Endothelial cell (in vitro differentiated cells): ENCODE measurements around the gene TMEM51. TPM values are rescaled to one million over a fixed set of nuclear protein-coding genes. Genes with fewer than 3 reads are reported as not detected.
A peak's percentile ranks its signal among the peaks of the same experiment; 100 is the strongest.

Experiments used
- DNase-seq: peaks from one replicate; pipeline ENCODE4 v3.0.0; 2021; ENCODE audit warnings: low spot score
- H3K27ac Mint-ChIP-seq: one replicate; pipeline ENCODE4 v1.8.0; 2021; ENCODE audit warnings: mixed read lengths, inconsistent platforms; ENCODE audit not compliant: unreplicated experiment
- H3K27me3 Mint-ChIP-seq: one replicate; pipeline ENCODE4 v1.8.0; 2021; ENCODE audit warnings: mild to moderate bottlenecking, moderate library complexity, mixed read lengths, inconsistent platforms; ENCODE audit not compliant: unreplicated experiment
- H3K36me3 Mint-ChIP-seq: one replicate; pipeline ENCODE4 v1.8.0; 2021; ENCODE audit warnings: mild to moderate bottlenecking, low read depth, mixed read lengths, inconsistent platforms; ENCODE audit not compliant: unreplicated experiment
- H3K4me1 Mint-ChIP-seq: one replicate; pipeline ENCODE4 v1.8.0; 2021; ENCODE audit warnings: mild to moderate bottlenecking, mixed read lengths, inconsistent platforms; ENCODE audit not compliant: unreplicated experiment
- H3K4me3 Mint-ChIP-seq: one replicate; pipeline ENCODE4 v1.8.0; 2021; ENCODE audit warnings: mild to moderate bottlenecking, mixed read lengths, inconsistent platforms; ENCODE audit not compliant: unreplicated experiment
- H3K9me3 Mint-ChIP-seq: one replicate; pipeline ENCODE4 v1.8.0; 2021; ENCODE audit warnings: mixed read lengths, inconsistent platforms; ENCODE audit not compliant: unreplicated experiment
- total RNA-seq: library from RNA; stranded (reverse); fragmentation: NEBNext Ultra II Directional; extraction: Animal tissue kit (Norgen Biotek cat#: 25700); gene quantifications from one replicate; pipeline ENCODE4 v1.2.1, GENCODE V29; 2021; ENCODE audit not compliant: unreplicated experiment
- TF ChIP-seq, protein P1 (sequence below): fragments of 200-600 bp; sonication (generic); IDR thresholded peaks from one replicate; pipeline ENCODE4 v1.5.0; 2021; ENCODE audit warnings: antibody characterized with exemption; ENCODE audit not compliant: unreplicated experiment

Gene TMEM51
- total RNA-seq, 1 donor from 2014 or later: 23.5 TPM

GRCh38 chr1:15224259-15224869 is 70.8 kb downstream of the TMEM51 start:
- TF ChIP-seq, protein P1, sequence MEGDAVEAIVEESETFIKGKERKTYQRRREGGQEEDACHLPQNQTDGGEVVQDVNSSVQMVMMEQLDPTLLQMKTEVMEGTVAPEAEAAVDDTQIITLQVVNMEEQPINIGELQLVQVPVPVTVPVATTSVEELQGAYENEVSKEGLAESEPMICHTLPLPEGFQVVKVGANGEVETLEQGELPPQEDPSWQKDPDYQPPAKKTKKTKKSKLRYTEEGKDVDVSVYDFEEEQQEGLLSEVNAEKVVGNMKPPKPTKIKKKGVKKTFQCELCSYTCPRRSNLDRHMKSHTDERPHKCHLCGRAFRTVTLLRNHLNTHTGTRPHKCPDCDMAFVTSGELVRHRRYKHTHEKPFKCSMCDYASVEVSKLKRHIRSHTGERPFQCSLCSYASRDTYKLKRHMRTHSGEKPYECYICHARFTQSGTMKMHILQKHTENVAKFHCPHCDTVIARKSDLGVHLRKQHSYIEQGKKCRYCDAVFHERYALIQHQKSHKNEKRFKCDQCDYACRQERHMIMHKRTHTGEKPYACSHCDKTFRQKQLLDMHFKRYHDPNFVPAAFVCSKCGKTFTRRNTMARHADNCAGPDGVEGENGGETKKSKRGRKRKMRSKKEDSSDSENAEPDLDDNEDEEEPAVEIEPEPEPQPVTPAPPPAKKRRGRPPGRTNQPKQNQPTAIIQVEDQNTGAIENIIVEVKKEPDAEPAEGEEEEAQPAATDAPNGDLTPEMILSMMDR: no peak
- peaks cover 6% of the 10 kb centered on the region for H3K27me3 Mint-ChIP-seq
- peaks cover 23% of the 10 kb centered on the region for H3K36me3 Mint-ChIP-seq
- peak overlapping the region; percentile 42 for H3K27ac Mint-ChIP-seq
- H3K9me3 Mint-ChIP-seq: no peaks in the 10 kb centered on the region
- H3K4me1 Mint-ChIP-seq: peaks cover 21% of the 10 kb centered on the region
- H3K4me3 Mint-ChIP-seq: no peak overlapping the region
- DNase-seq: no peak

- Mint-ChIP-seq H3K9me3 (no peaks in the 10 kb centered on the region), H3K4me3 (no peak overlapping the region)
Measured at GRCh38 chr1:15224974-15225373, 71.4 kb downstream of the TMEM51 start.

DNA sequence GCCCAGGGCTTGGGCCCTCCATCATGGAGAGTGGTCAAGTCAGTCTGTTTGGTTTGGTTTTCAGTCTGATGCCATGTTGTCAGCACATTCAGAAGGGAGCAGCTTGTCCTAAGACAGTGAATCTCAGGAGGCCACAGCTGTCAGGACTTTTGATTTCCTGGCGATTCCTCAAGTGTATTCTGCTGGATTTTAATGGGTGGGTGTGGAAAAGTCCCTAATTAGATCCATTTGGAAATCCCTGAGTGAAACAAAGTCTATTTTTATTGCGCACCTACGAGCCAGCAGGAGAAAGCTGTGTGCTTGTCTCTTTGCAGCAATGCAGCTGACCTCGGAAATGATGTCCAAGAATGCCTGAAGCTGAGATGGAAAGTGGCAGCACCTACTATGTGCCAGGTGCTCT is 71.9 kb downstream of the TMEM51 start:
- H3K27ac Mint-ChIP-seq: no peak overlapping the region
- H3K36me3 Mint-ChIP-seq: peaks cover 15% of the 10 kb centered on the region
- no peak for DNase-seq
- no peak overlapping the region for H3K4me3 Mint-ChIP-seq
- TF ChIP-seq, protein P1: no peak
- no peaks in the 10 kb centered on the region for H3K9me3 Mint-ChIP-seq
- H3K27me3 Mint-ChIP-seq: peaks cover 3% of the 10 kb centered on the region
- H3K4me1 Mint-ChIP-seq: peaks cover 21% of the 10 kb centered on the region

More at GRCh38 chr1:15224974-15225373, 71.4 kb downstream of the TMEM51 start:
- Mint-ChIP-seq H3K27me3 (peaks cover 3% of the 10 kb centered on the region), H3K4me1 (peaks cover 21% of the 10 kb centered on the region), H3K27ac (no peak overlapping the region), H3K36me3 (peaks cover 17% of the 10 kb centered on the region)
- TF ChIP-seq, protein P1: no peak
- no peak for DNase-seq

DNA sequence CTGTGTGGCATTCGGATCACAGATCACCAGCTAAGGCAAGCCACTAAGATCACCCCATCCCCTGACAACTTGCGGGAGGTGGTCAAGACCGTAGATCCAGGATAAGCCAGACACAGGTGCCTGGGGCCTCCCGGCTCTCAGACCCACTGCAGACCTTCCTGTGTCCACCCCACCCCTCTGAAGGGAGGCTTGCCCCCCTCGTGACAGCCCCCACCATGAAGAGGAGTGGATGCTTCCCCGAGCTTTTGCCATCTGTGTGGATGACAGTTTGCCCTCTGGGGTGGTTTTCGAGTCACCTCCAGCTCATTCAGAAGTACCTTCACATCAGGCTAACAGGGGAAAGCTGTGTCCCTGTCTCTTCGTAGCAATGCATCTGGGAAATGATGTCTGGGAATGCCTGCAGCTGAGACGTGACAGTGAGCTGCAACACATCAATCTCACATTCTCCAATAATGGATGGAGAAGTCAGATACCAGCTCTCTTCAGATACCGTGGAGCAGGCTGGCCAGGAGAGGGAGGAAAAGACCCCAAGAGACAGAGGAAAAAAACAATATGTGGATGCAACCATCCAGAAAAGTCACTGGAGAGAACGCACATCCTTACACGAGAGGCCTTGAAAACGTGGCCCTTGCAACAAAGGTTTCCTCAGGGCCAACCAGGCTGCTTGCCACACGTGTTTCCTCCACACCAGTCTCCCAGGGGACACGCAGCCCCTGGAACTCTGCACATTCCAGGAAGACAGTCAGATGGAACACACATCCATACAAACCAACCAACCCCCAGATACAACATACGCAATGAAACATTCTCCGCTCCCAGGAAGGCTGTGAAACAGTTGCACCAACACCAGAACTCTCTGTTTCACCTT is 73.1 kb downstream of the TMEM51 start:
- Mint-ChIP-seq H3K27ac (no peak overlapping the region), H3K27me3 (peaks cover 3% of the 10 kb centered on the region), H3K4me1 (peaks cover 21% of the 10 kb centered on the region), H3K4me3 (no peak overlapping the region), H3K36me3 (peaks cover 5% of the 10 kb centered on the region), H3K9me3 (no peaks in the 10 kb centered on the region)
- TF ChIP-seq, protein P1: no peak
- DNase-seq: no peak

DNA sequence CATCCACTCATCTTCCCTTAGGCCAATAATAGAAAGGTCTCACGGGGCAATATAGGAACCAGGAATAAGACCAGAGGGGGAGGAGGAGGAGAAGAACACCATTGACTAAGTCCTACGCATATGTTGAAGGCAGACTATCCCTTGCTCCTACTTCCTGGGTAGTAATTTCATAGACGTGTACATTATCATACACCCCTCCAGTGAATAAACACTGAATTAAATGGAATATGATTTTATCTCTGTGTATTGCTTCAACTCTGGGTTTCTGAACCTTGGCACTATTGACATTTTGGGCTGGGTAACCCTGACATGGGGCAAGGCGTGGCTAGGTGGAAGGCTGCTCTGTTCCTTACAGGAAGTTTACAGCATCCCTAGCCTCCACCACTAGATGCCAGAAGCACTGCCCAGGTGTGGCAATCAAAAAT is 76.2 kb downstream of the TMEM51 start:
- H3K4me3 Mint-ChIP-seq: no peak overlapping the region
- H3K27me3 Mint-ChIP-seq: peaks cover 3% of the 10 kb centered on the region
- peaks cover 13% of the 10 kb centered on the region for H3K4me1 Mint-ChIP-seq
- peaks cover 3% of the 10 kb centered on the region for H3K36me3 Mint-ChIP-seq
- DNase-seq: no peak
- H3K27ac Mint-ChIP-seq: no peak overlapping the region
- no peaks in the 10 kb centered on the region for H3K9me3 Mint-ChIP-seq
- TF ChIP-seq, protein P1: no peak
